Right cardiac atrium (tissue), 5 donors: ENCODE measurements around the gene LCN2. TPM values are rescaled to one million over a fixed set of nuclear protein-coding genes. Genes with fewer than 3 reads are reported as not detected.
A peak's percentile ranks its signal among the peaks of the same experiment; 100 is the strongest.
"Not testable (repeated sequence)": the region's sequence is repeated elsewhere in the genome, so short reads cannot be mapped to it uniquely, and the experiment has no call there.

Source experiments
- ATAC-seq, 2 donors: fragments of 200-7000 bp; cut with Tn5 transposase; one replicate each; pipeline versions ENCODE4 v1.8.0 to v1.9.1; 2020; ENCODE audit warnings: moderate library complexity in 2 of 2, mild to moderate bottlenecking in 1 of 2
- DNase-seq, 3 donors: peaks; one replicate each; pipeline ENCODE4 v3.0.0-alpha.2; 2020
- H3K27ac ChIP-seq: one replicate; pipeline ENCODE4 v1.5.1; 2013; ENCODE audit warnings: mild to moderate bottlenecking, low read length, control low read depth, moderate library complexity
- H3K27me3 ChIP-seq: one replicate; pipeline ENCODE4 v1.6.1; 2013; ENCODE audit not compliant: control insufficient read depth, insufficient read depth
- H3K4me1 ChIP-seq: one replicate; pipeline ENCODE4 v1.6.1; 2013; ENCODE audit warnings: low read length; ENCODE audit not compliant: control insufficient read depth, insufficient read depth
- H3K4me3 ChIP-seq: one replicate; pipeline ENCODE4 v1.5.1; 2013; ENCODE audit warnings: low read length, control low read depth
- H3K9me3 ChIP-seq: one replicate; pipeline ENCODE4 v1.6.1; 2013; ENCODE audit warnings: low read length; ENCODE audit not compliant: control insufficient read depth
- WGBS: extraction: QIAGEN DNeasy Blood & Tissue Kit; methylation state at CpG from one replicate; pipeline ENCODE4 v1.1.7; 2013; 5-methylcytosine and 5-hydroxymethylcytosine counted together
- intact Hi-C, 4 donors: fragments of 100-400 bp; cut with DNase I; formaldehyde crosslinking; loops; one replicate each; pipeline versions ENCODE4 v1.11.0 to v1.14.0; 2022 to 2023
- polyA plus RNA-seq: library from polyadenylated mRNA; stranded (reverse); fragments of 200-250 nt; gene quantifications from one replicate; pipeline ENCODE4 v1.2.3, GENCODE V29; 2013
- total RNA-seq, 4 donors: library from RNA; stranded (reverse); fragmentation: NEBNext Ultra II Directional; extraction: Animal tissue kit (Norgen Biotek cat#: 25700); gene quantifications; one replicate each; pipeline ENCODE4 v1.2.1, GENCODE V29; 2021
- donor health status: healthy with polysubstance abuse.
- donor health status: DM: no; HTN: yes; CAD: no.
- donor health status: DM: no; HTN: no; CAD: no.
- donor health status: DM: no; HTN: yes; CAD: no; lungs with severe emphysema.
- donor health status: DM: yes; HTN: yes; CAD: no.

The LCN2 gene
- total and polyA plus RNA-seq, 5 donors: 0.16 TPM; not detected in 4

GRCh38 chr9:128178806-128179431 lies 29.7 kb downstream of the LCN2 start:
- H3K27me3 ChIP-seq: no peaks in the 10 kb centered on the region
- H3K9me3 ChIP-seq: no peaks in the 10 kb centered on the region
- H3K4me1 ChIP-seq: no peaks in the 10 kb centered on the region
- intact Hi-C loops: no loop called here
- DNase-seq (no peak), ATAC-seq (no peak)
- no peak overlapping the region for H3K27ac ChIP-seq
- 99% methylated on average over 11 of the region's 11 CpGs for WGBS
- H3K4me3 ChIP-seq: no peak overlapping the region

GRCh38 chr9:128180001-128180400 lies 30.7 kb downstream of the LCN2 start:
- Histone ChIP-seq H3K4me1 (no peaks in the 10 kb centered on the region), H3K9me3 (no peaks in the 10 kb centered on the region), H3K27me3 (no peaks in the 10 kb centered on the region), H3K4me3 (no peak overlapping the region), H3K27ac (no peak overlapping the region)
- ATAC-seq (no peak), DNase-seq (peak in 1 of 3 donors; percentile 14)
- 96% methylated on average over 8 of the region's 8 CpGs for WGBS
- intact Hi-C loops: no loop called here

- WGBS: 95% methylated on average over 8 of the region's 8 CpGs
Observed at GRCh38 chr9:128180447-128180846, 31.2 kb downstream of the LCN2 start.

GRCh38 chr9:128181480-128181879 lies 32.2 kb downstream of the LCN2 start:
- H3K4me1 ChIP-seq, H3K27ac ChIP-seq, intact Hi-C loops, H3K27me3 ChIP-seq, H3K9me3 ChIP-seq, H3K4me3 ChIP-seq, ATAC-seq: not testable (repeated sequence)
- 26% methylated on average over 12 of the region's 12 CpGs for WGBS
- DNase-seq: peak; percentile 67 to 87 (median 84)

More at GRCh38 chr9:128180447-128180846, 31.2 kb downstream of the LCN2 start:
- Histone ChIP-seq H3K27ac (no peak overlapping the region), H3K9me3 (no peaks in the 10 kb centered on the region), H3K4me1 (no peaks in the 10 kb centered on the region), H3K27me3 (no peaks in the 10 kb centered on the region), H3K4me3 (no peak overlapping the region)
- intact Hi-C loops: no loop called here
- ATAC-seq (no peak), DNase-seq (no peak)

GRCh38 chr9:128182893-128183588 lies 33.8 kb downstream of the LCN2 start:
- no peak overlapping the region for H3K27ac ChIP-seq
- H3K27me3 ChIP-seq: no peaks in the 10 kb centered on the region
- ATAC-seq (peak in 1 of 2 donors; percentile 18), DNase-seq (peak in 1 of 3 donors; percentile 32)
- no peaks in the 10 kb centered on the region for H3K9me3 ChIP-seq
- 92% methylated on average over 12 of the region's 12 CpGs for WGBS
- H3K4me3 ChIP-seq: no peak overlapping the region
- intact Hi-C loops: no loop called here
- no peaks in the 10 kb centered on the region for H3K4me1 ChIP-seq

- ATAC-seq (no peak), DNase-seq (peak in 1 of 3 donors; percentile 16)
- no peak overlapping the region for H3K27ac ChIP-seq
- no peaks in the 10 kb centered on the region for H3K27me3 ChIP-seq
- WGBS: 89% methylated on average over 11 of the region's 11 CpGs
- no peaks in the 10 kb centered on the region for H3K9me3 ChIP-seq
- intact Hi-C loops: no loop called here
- H3K4me1 ChIP-seq: peaks cover 2% of the 10 kb centered on the region
- no peak overlapping the region for H3K4me3 ChIP-seq
Observed at GRCh38 chr9:128185979-128186965, 37.0 kb downstream of the LCN2 start.

DNA sequence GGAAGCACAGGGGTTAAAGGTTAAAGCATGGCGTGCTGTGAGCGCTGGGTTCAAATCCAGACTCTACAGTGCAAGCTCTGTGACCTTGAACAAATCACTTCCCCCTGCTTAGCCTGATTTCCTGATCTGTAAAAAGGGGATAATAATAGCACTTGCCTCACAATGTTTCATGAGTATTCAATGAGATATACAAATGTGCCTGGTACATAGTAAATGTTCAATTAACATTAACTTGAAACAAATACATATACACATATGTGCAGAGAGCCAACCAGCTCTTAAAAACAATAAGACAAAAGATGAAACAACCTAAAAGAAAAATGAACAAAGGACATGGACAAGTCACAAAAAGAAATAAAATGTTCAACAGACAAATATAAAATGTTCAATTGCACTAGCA lies 38.1 kb downstream of the LCN2 start:
- Histone ChIP-seq H3K27me3 (no peaks in the 10 kb centered on the region), H3K4me3 (no peak overlapping the region), H3K9me3 (no peaks in the 10 kb centered on the region), H3K27ac (no peak overlapping the region), H3K4me1 (peaks cover 2% of the 10 kb centered on the region)
- over 99% methylated on average over 2 of the region's 2 CpGs for WGBS
- ATAC-seq (no peak), DNase-seq (peak in 1 of 3 donors; percentile 2)
- intact Hi-C loops: no loop called here

- WGBS: 69% methylated on average over 1 of the region's 1 CpG
- peaks cover 2% of the 10 kb centered on the region for H3K4me1 ChIP-seq
- no peak for ATAC-seq
Observed at GRCh38 chr9:128188209-128188608, 39.0 kb downstream of the LCN2 start.

DNA sequence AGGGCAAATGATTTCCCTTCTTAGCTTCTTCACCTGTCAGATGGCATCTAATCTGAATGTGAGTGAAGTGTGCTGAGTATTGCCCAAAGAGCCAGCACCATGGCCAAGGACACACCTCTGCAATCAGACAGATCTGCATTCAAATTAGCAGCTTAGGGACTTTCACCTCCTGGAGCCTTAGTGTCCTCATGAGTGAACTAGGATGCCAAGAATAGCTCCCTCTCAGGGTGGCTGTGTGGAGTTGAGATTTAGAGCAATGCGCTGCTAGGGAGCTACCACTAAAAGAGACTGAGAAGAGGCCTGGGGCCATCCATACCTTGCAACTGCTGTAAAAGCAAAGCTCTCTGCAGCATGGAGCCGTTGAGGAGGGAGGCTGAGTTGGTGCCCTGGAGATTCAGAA lies 40.8 kb downstream of the LCN2 start:
- H3K27me3 ChIP-seq: no peaks in the 10 kb centered on the region
- no peak overlapping the region for H3K27ac ChIP-seq
- H3K4me1 ChIP-seq: peaks cover 2% of the 10 kb centered on the region
- intact Hi-C loops: no loop called here
- no peak overlapping the region for H3K4me3 ChIP-seq
- ATAC-seq (no peak), DNase-seq (peak in 1 of 3 donors; percentile 5)
- no peaks in the 10 kb centered on the region for H3K9me3 ChIP-seq
- WGBS: 81% methylated on average over 2 of the region's 2 CpGs

More at GRCh38 chr9:128188209-128188608, 39.0 kb downstream of the LCN2 start:
- Histone ChIP-seq H3K27ac (no peak overlapping the region), H3K4me3 (no peak overlapping the region), H3K27me3 (no peaks in the 10 kb centered on the region), H3K9me3 (no peaks in the 10 kb centered on the region)
- intact Hi-C loops: no loop called here
- no peak for DNase-seq

- Histone ChIP-seq H3K4me3 (peak overlapping the region; percentile 98), H3K27me3 (no peaks in the 10 kb centered on the region), H3K4me1 (peaks cover 2% of the 10 kb centered on the region), H3K27ac (peak overlapping the region; percentile 93), H3K9me3 (no peaks in the 10 kb centered on the region)
- WGBS: 19% methylated on average over 32 of the region's 32 CpGs
- ATAC-seq (peak in 1 of 2 donors; percentile 37), DNase-seq (peak; percentile 44 to 67 (median 49))
- intact Hi-C loops: no loop called here
Observed at GRCh38 chr9:128190516-128191405, 41.5 kb downstream of the LCN2 start.
